NCI-H2029 treated with DMSO at 0.1 percent for 48 hours (cell line): ENCODE data around the gene LEAP2.

ENCODE experiments used
- DNase-seq: peaks from one replicate; lab custom pipeline; 2025; lab: John Stamatoyannopoulos, UW

LEAP2 gene

GRCh38 chr5:132873119-132873929 is at the start of gene LEAP2:
LEAP2 (plus strand) TSS chr5:132873668; CDS start chr5:132873695, 27 bp downstream.
- no peak for DNase-seq

GRCh38 chr5:132824426-132824825 is 49.0 kb upstream of the LEAP2 start:
- DNase-seq, result no peak

- DNase-seq, result no peak
These were observed 48.2 kb upstream of the LEAP2 start for GRCh38 chr5:132825033-132825833.

- no peak for DNase-seq
These were observed 47.6 kb upstream of the LEAP2 start for GRCh38 chr5:132825834-132826391.

- no peak for DNase-seq
These were observed 46.9 kb upstream of the LEAP2 start for GRCh38 chr5:132826424-132827082.

- no peak for DNase-seq
These were observed 45.4 kb upstream of the LEAP2 start for GRCh38 chr5:132827943-132828673.

GRCh38 chr5:132828846-132829494 is 44.5 kb upstream of the LEAP2 start:
- no peak for DNase-seq

- DNase-seq, result no peak
These were observed 43.6 kb upstream of the LEAP2 start for GRCh38 chr5:132829742-132830435.

- no peak for DNase-seq
These were observed 42.9 kb upstream of the LEAP2 start, which contains the start of gene SHROOM1 for GRCh38 chr5:132830436-132831094. SHROOM1 (minus strand) TSS chr5:132830647; CDS start chr5:132826140, 4,507 bp downstream.

GRCh38 chr5:132831095-132831860 is 42.2 kb upstream of the LEAP2 start:
- DNase-seq, result no peak

- no peak for DNase-seq
These were observed 40.9 kb upstream of the LEAP2 start for GRCh38 chr5:132832612-132833011.

- no peak for DNase-seq
These were observed 39.4 kb upstream of the LEAP2 start for GRCh38 chr5:132834057-132834456.

- no peak for DNase-seq
These were observed 36.6 kb upstream of the LEAP2 start for GRCh38 chr5:132836852-132837251.

GRCh38 chr5:132837868-132838267 is 35.6 kb upstream of the LEAP2 start:
- DNase-seq, result no peak

GRCh38 chr5:132838516-132839282 is 34.8 kb upstream of the LEAP2 start:
- no peak for DNase-seq

- DNase-seq, result no peak
These were observed 33.8 kb upstream of the LEAP2 start for GRCh38 chr5:132839426-132840301.

- no peak for DNase-seq
These were observed 33.2 kb upstream of the LEAP2 start for GRCh38 chr5:132840313-132840712.
